GM19193 (cell line): ENCODE measurements around the gene MPDU1.

Experiments
- POLR2A ChIP-seq: IDR thresholded peaks from 4 replicates; pipeline ENCODE4 v1.6.1; 2011; ENCODE audit not compliant: insufficient read depth, insufficient read length; ENCODE audit errors: extremely low read depth

MPDU1 gene

GRCh38 chr17:7572588-7573323 lies 10.9 kb upstream of the MPDU1 start:
- TF ChIP-seq POLR2A: peak; percentile 99

DNA sequence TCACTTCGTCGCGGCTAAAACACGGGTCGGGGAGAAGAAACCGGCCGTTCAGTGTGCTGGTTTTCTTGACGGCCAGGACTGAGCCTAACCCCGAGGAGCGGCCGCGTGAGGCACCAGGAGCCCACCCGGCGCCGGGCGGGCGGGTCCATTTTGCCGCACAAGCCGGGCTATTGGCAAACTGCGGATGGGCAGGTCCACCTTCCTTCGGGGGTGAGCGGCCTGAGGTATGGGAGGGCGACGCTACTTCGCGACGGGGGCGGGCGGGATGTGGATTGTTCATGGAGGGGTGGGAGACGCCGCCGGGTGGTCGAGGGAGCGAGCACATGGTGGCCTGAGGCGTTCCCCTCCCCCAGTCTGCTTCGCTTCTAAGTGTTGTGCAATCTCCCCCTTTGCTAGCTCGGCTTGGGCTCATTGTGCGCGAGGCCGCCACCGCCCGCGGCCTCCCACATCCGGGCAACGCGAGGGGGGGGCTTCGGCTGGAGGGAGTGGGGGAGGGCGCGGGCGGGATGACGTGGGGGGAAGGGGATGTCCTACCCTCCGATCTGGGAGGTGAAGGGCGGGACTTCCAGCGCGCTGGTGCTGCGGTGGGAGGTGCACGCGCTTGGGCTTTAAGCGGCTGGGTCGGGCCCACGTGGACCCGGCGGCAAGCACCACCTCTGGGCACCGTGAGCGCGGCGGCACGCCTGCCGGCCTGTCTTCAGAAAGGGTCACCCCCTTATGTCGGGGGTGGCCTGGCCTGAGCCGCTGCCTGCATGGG lies 10.2 kb upstream of the MPDU1 start:
- peak; percentile 59 for TF ChIP-seq POLR2A

DNA sequence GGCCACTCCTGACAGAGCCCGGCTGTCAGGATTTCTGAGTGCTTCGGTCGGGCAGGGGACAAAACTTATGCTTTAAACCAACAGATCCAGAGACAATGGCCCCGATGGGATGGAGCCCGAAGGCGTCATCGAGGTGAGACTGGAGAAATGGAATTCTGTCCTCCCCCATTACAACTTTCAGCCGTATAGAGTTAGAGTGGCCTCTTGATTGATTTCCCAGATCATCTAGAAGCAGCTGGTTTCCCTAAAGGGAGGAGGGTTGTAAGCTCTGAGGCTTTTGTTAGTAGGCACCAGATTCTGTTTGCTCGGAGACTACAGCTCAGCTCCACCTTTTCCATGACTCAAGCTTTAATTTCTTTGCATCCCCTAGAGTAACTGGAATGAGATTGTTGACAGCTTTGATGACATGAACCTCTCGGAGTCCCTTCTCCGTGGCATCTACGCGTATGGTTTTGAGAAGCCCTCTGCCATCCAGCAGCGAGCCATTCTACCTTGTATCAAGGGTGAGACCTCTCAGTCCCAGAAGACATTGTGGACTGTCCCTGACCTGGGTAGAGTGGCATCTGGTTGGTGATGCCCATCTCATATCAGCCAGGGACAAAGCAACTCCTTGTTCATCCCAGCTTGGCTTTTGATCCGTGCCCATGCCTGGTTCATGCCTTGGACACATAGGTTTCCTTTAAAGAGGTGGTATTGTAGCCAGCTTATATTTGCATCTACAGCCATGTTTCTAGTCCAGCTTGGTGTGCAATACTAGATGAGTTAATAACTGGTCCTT lies 9.3 kb upstream of the MPDU1 start:
- no peak for TF ChIP-seq POLR2A

GRCh38 chr17:7575481-7575883 lies 8.2 kb upstream of the MPDU1 start:
- TF ChIP-seq POLR2A: no peak

DNA sequence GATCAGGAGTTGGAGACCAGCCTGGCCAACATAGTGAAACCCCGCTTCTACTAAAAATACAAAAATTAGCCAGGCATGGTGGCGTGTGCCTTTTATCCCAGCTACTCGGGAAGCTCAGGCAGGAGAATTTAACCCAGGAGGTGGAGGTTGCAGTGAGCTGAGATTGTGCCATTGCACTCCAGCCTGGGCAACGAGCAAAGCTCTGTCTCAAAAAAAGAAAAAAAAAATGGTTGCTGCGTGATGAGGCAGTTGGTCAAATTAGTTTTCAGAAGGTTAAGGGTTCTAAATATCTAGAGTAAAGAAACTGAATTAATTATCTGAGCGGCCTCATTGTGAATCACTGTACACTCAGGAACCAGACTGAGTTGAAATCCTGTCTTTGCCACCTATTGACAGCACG lies 7.7 kb upstream of the MPDU1 start:
- no peak for TF ChIP-seq POLR2A

GRCh38 chr17:7576432-7576937 lies 7.2 kb upstream of the MPDU1 start:
- peak; percentile 47 for TF ChIP-seq POLR2A

GRCh38 chr17:7577327-7578199 lies 6.1 kb upstream of the MPDU1 start:
- TF ChIP-seq POLR2A: peak; percentile 43

- TF ChIP-seq POLR2A: peak; percentile 65
Measured at GRCh38 chr17:7579001-7579833, 4.4 kb upstream of the MPDU1 start, which contains the start of gene CD68. Gene CD68, plus strand, starts transcription at chr17:7579638. Its CDS starts 40 bp downstream, at chr17:7579678.

GRCh38 chr17:7579834-7580603 lies 3.6 kb upstream of the MPDU1 start:
- TF ChIP-seq POLR2A: no peak

- no peak for TF ChIP-seq POLR2A
Measured at GRCh38 chr17:7580604-7581575, 2.8 kb upstream of the MPDU1 start.

DNA sequence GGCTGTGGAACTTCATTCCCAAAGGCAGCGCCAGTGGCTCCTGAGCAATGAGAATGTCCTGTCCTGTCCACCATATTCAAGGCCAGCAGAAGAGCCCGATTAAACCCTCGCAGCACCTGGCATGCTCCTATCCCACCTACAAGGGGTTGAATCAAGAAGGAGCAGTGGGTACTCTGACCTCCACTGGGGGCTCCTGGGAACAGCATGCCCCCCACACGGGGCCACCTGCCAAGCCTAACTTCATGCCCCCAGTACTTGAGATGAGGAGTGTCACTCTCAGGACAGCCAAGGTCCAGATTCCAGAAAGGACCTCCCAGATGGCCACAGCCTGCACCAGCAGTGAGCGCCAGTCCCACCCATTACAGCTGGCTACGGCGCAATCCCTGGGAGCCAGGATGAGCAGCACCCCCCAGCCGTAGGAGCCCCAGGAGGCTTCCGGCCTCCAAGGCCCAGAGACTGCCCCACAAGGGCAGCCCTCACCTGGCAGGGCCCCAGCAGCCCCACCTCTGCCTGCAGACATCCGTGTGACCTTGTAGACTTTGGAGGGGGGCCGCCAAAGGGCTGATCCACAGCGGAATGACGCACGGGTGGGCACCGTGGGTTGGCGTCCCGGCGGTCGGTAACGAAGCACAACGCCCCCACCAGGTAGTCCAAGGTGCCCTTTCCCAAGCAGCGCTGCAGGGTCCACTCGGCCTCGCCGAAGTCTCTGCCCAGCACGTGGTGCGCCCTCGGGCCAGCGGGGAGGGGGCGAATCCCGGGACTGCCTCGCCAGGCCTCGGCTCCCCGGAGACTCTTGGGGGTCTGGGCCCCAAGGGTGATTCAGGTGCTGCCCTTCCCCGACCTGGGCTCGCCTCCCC lies 1.0 kb upstream of the MPDU1 start:
- no peak for TF ChIP-seq POLR2A
